HCT116 (cell line): ENCODE data around the gene RAET1G.

ENCODE experiments used
- CBX3 ChIP-seq: IDR thresholded peaks from 2 replicates; pipeline ENCODE4 v1.6.1; 2012; ENCODE audit warnings: low read depth
- CEBPB ChIP-seq: IDR thresholded peaks from 2 replicates; pipeline ENCODE4 v1.6.1; 2012; ENCODE audit warnings: low read depth
- EGR1 ChIP-seq: IDR thresholded peaks from 2 replicates; pipeline ENCODE4 v1.6.1; 2012; ENCODE audit warnings: low read depth
- ELF1 ChIP-seq: IDR thresholded peaks from 2 replicates; pipeline ENCODE4 v1.6.1; 2012; ENCODE audit warnings: low read depth, borderline replicate concordance
- POLR2A ChIP-seq: IDR thresholded peaks from 2 replicates; pipeline ENCODE4 v1.7.0; 2011; ENCODE audit warnings: borderline replicate concordance; ENCODE audit not compliant: insufficient read depth, insufficient read length; ENCODE audit errors: extremely low read depth
- POLR2AphosphoS5 ChIP-seq: IDR thresholded peaks from 2 replicates; pipeline ENCODE4 v1.6.1; 2011; ENCODE audit warnings: mild to moderate bottlenecking, low read depth, low read length, moderate library complexity
- RAD21 ChIP-seq: IDR thresholded peaks from 2 replicates; pipeline ENCODE4 v1.6.1; 2012; ENCODE audit warnings: low read depth, mild to moderate bottlenecking
- SP1 ChIP-seq: IDR thresholded peaks from 2 replicates; pipeline ENCODE4 v1.6.1; 2012; ENCODE audit warnings: low read depth
- ZFX ChIP-seq: fragments of 450-650 bp; IDR thresholded peaks from 2 replicates; pipeline ENCODE4 v1.6.1; 2017
- ZNF274 ChIP-seq: fragments of 200-500 bp; sonication (Bioruptor generic); IDR thresholded peaks from 2 replicates; pipeline ENCODE4 v1.6.1; 2014; ENCODE audit warnings: mild to moderate bottlenecking, low read depth, low read length, inconsistent platforms
- TF ChIP-seq, protein P1 (sequence below), 3 experiments: fragments of 200-600 bp in 1 of 3; sonication (generic) in 1 of 3; IDR thresholded peaks in 2 of 3; conservative IDR thresholded peaks in 1 of 3; 2 replicates each; pipeline ENCODE4 v1.5.1; 2012 to 2017; ENCODE audit warnings: low read depth in 2 of 3, low read length in 2 of 3, antibody characterized with exemption in 1 of 3, borderline replicate concordance in 1 of 3, control low read depth in 1 of 3, mild to moderate bottlenecking in 1 of 3, mixed read lengths in 1 of 3, mixed run types in 1 of 3, moderate library complexity in 1 of 3; ENCODE audit not compliant: insufficient read depth in 1 of 3
- TF ChIP-seq, protein P2 (sequence below): IDR thresholded peaks from 2 replicates; pipeline ENCODE4 v1.6.1; 2012
- TF ChIP-seq, protein P3 (sequence below): IDR thresholded peaks from 2 replicates; pipeline ENCODE4 v1.6.1; 2012; ENCODE audit warnings: low read depth

DNA sequence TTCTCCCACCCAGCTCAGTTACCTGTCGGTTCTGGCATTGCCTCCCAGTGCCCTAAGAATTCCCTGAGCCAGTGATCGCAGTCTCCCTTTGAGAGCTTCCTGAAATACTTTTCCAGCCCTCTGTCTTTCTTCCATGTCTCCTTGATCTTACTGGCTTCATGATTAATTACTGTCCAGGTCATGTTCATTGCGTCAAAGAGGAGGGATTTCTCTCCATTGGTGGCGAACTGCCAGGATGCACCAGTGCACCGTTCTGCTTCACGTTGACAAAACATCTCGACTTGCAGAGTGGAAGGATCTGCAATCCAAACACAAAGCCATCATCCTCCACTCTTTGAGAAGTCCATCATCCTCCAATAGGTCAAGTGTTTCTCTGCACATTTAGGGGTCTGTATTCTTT, 33.6 kb downstream of the RAET1G start:
- TF ChIP-seq ZFX = no peak
- TF ChIP-seq, protein P1, sequence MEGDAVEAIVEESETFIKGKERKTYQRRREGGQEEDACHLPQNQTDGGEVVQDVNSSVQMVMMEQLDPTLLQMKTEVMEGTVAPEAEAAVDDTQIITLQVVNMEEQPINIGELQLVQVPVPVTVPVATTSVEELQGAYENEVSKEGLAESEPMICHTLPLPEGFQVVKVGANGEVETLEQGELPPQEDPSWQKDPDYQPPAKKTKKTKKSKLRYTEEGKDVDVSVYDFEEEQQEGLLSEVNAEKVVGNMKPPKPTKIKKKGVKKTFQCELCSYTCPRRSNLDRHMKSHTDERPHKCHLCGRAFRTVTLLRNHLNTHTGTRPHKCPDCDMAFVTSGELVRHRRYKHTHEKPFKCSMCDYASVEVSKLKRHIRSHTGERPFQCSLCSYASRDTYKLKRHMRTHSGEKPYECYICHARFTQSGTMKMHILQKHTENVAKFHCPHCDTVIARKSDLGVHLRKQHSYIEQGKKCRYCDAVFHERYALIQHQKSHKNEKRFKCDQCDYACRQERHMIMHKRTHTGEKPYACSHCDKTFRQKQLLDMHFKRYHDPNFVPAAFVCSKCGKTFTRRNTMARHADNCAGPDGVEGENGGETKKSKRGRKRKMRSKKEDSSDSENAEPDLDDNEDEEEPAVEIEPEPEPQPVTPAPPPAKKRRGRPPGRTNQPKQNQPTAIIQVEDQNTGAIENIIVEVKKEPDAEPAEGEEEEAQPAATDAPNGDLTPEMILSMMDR (IDR thresholded peaks at IDR 0.05 in 2 of 3, conservative IDR thresholded peaks at IDR 0.05 in 1 of 3; ENCODE audit: borderline replicate concordance in 1 of 3, insufficient read depth in 1 of 3, low read depth in 2 of 3, low read length in 2 of 3) = no peak
- TF ChIP-seq, protein P2, sequence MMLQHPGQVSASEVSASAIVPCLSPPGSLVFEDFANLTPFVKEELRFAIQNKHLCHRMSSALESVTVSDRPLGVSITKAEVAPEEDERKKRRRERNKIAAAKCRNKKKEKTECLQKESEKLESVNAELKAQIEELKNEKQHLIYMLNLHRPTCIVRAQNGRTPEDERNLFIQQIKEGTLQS = no peak
- no peak for TF ChIP-seq ZNF274
- no peak for TF ChIP-seq POLR2AphosphoS5
- TF ChIP-seq, protein P3, sequence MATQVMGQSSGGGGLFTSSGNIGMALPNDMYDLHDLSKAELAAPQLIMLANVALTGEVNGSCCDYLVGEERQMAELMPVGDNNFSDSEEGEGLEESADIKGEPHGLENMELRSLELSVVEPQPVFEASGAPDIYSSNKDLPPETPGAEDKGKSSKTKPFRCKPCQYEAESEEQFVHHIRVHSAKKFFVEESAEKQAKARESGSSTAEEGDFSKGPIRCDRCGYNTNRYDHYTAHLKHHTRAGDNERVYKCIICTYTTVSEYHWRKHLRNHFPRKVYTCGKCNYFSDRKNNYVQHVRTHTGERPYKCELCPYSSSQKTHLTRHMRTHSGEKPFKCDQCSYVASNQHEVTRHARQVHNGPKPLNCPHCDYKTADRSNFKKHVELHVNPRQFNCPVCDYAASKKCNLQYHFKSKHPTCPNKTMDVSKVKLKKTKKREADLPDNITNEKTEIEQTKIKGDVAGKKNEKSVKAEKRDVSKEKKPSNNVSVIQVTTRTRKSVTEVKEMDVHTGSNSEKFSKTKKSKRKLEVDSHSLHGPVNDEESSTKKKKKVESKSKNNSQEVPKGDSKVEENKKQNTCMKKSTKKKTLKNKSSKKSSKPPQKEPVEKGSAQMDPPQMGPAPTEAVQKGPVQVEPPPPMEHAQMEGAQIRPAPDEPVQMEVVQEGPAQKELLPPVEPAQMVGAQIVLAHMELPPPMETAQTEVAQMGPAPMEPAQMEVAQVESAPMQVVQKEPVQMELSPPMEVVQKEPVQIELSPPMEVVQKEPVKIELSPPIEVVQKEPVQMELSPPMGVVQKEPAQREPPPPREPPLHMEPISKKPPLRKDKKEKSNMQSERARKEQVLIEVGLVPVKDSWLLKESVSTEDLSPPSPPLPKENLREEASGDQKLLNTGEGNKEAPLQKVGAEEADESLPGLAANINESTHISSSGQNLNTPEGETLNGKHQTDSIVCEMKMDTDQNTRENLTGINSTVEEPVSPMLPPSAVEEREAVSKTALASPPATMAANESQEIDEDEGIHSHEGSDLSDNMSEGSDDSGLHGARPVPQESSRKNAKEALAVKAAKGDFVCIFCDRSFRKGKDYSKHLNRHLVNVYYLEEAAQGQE = no peak
- no peak for TF ChIP-seq POLR2A
- no peak for TF ChIP-seq SP1
- TF ChIP-seq CEBPB = no peak
- TF ChIP-seq RAD21 = no peak
- no peak for TF ChIP-seq EGR1
- no peak for TF ChIP-seq CBX3
- TF ChIP-seq ELF1 = no peak
